ENCODE measurements around the gene HIP1.
A peak's percentile ranks its signal among the peaks of the same experiment; 100 is the strongest.

The HIP1 gene

GRCh38 chr7:75655536-75655935 is 83.2 kb downstream of the HIP1 start:
- Mint-ChIP-seq H3K4me1 (no peaks in the 10 kb centered on the region), H3K27me3 (no peaks in the 10 kb centered on the region), H3K27ac (no peak overlapping the region), H3K9me3 (no peaks in the 10 kb centered on the region), H3K36me3 (ENCODE audit: low read depth) (no peaks in the 10 kb centered on the region), H3K4me3 (no peak overlapping the region)
- ATAC-seq = no peak
- DNase-seq = no peak

DNA sequence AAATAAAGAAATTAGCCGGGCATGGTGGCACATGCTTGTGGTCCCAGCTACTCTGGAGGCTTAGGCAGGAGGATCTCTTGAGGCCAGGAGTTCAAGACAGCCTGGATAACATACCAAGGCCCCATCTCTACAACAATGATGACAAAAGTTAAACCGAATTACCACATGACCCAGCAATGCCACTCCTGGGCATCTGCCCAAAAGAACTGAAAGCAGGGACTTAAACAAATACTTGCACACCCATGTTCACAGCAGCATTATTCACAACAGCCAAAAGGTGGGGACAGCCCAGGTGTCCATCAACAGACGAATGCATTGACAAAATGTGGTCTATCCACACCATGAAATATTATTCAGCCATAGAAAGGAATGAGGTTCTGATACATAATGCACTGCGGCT is 83.9 kb downstream of the HIP1 start:
- ATAC-seq = no peak
- Mint-ChIP-seq H3K27me3 (no peaks in the 10 kb centered on the region), H3K9me3 (no peaks in the 10 kb centered on the region), H3K27ac (no peak overlapping the region), H3K4me3 (no peak overlapping the region), H3K36me3 (ENCODE audit: low read depth) (no peaks in the 10 kb centered on the region), H3K4me1 (no peaks in the 10 kb centered on the region)
- no peak for DNase-seq

DNA sequence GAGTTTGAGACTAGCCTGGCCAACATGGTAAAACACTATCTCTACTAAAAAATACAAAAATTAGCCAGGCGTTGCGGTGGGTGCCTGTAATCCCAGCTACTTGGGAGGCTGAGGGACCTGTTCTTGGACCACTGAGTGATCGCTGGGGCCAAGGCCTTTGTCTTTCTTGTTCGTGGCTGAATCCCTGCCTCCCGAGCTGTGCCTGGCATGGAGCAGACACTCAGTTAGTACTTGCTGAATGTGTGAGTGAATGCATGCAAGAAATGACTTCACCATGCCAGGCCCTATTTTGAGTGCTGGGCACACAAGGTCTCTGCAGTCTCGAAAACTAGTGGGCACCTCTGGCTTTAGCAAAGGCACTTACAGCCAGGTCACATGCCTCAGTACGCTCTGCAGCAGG is 85.1 kb downstream of the HIP1 start:
- no peaks in the 10 kb centered on the region for H3K4me1 Mint-ChIP-seq
- H3K27me3 Mint-ChIP-seq = no peaks in the 10 kb centered on the region
- ATAC-seq (no peak), DNase-seq (no peak)
- H3K4me3 Mint-ChIP-seq = no peak overlapping the region
- no peak overlapping the region for H3K27ac Mint-ChIP-seq
- no peaks in the 10 kb centered on the region for H3K36me3 Mint-ChIP-seq (ENCODE audit: low read depth)
- no peaks in the 10 kb centered on the region for H3K9me3 Mint-ChIP-seq

DNA sequence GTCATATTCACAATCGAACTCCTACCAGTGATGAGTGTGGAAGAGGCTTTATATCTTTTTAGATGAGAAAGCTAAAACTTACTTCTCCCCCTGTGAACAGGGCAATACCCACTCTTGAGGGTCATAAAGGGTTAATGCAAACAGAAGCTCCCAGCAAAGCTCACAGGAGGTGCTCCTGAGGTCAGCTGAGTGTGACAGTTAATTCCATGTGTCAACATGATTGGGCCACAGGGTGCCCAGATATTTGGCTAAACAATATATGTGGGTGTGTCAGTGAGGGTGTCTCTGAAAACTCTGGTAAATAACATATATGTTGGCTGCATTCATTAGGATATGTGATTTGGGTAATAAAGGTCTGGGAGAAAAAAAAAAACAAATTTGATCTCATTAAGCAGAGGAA is 86.0 kb downstream of the HIP1 start:
- no peak for ATAC-seq
- Mint-ChIP-seq H3K27me3 (no peaks in the 10 kb centered on the region), H3K27ac (no peak overlapping the region), H3K9me3 (no peaks in the 10 kb centered on the region), H3K4me3 (no peak overlapping the region), H3K4me1 (no peaks in the 10 kb centered on the region), H3K36me3 (ENCODE audit: low read depth) (no peaks in the 10 kb centered on the region)
- no peak for DNase-seq

DNA sequence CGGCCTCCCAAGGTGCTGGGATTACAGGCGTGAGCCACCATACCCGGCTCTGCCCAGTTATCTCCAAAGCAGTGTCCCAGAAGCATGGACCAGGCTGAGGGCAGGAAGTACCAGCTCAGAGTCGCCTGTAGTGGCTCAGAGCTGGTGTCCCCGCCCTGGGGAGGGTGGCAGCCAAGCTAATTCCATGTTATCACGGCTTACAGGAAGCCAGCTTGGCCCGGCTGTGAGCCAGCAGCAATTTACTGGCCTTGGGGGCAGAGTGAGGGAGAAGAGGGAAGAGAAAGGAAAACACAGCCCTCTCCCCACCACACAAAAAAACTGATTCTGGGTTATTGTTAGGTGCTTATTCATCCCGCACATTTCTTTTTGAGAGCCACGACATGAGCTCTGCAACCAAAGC is 88.1 kb downstream of the HIP1 start:
- Mint-ChIP-seq H3K27ac (no peak overlapping the region), H3K4me3 (no peak overlapping the region), H3K36me3 (ENCODE audit: low read depth) (no peaks in the 10 kb centered on the region), H3K4me1 (no peaks in the 10 kb centered on the region), H3K9me3 (no peaks in the 10 kb centered on the region), H3K27me3 (no peaks in the 10 kb centered on the region)
- DNase-seq = no peak
- ATAC-seq = no peak

DNA sequence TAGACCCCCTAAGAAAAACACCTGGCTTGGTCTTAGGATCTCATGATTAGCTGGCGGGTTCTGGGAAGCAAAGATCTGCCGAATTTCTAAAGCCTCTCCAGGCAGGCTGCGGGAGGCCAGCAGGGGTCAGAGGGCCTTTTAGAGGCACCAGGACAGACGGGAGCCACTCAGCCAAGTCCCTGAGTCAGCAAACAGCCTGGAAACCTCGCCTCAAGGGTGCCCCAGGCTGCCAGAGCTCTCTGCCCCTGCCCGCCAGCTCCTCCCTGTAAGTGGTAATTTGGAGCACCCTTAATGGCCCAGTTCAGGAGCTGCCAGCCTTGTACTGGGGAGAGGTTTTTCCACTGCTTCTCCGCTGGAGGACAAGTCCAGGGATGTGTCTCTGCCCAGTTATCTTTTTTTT is 88.7 kb downstream of the HIP1 start:
- no peak for DNase-seq
- H3K36me3 Mint-ChIP-seq (ENCODE audit: low read depth) = no peaks in the 10 kb centered on the region
- no peaks in the 10 kb centered on the region for H3K27me3 Mint-ChIP-seq
- ATAC-seq = no peak
- no peaks in the 10 kb centered on the region for H3K4me1 Mint-ChIP-seq
- H3K9me3 Mint-ChIP-seq = no peaks in the 10 kb centered on the region
- H3K27ac Mint-ChIP-seq = no peak overlapping the region
- H3K4me3 Mint-ChIP-seq = no peak overlapping the region

GRCh38 chr7:75649462-75649861 is 89.3 kb downstream of the HIP1 start:
- H3K4me3 Mint-ChIP-seq = no peak overlapping the region
- no peaks in the 10 kb centered on the region for H3K4me1 Mint-ChIP-seq
- H3K27me3 Mint-ChIP-seq = no peaks in the 10 kb centered on the region
- ATAC-seq (no peak), DNase-seq (no peak)
- H3K27ac Mint-ChIP-seq = no peak overlapping the region
- H3K36me3 Mint-ChIP-seq (ENCODE audit: low read depth) = no peaks in the 10 kb centered on the region
- H3K9me3 Mint-ChIP-seq = no peaks in the 10 kb centered on the region

- H3K4me3 Mint-ChIP-seq = no peak overlapping the region
- H3K27me3 Mint-ChIP-seq = no peaks in the 10 kb centered on the region
- no peak for DNase-seq
- no peak overlapping the region for H3K27ac Mint-ChIP-seq
- ATAC-seq = no peak
- H3K9me3 Mint-ChIP-seq = no peaks in the 10 kb centered on the region
- H3K36me3 Mint-ChIP-seq (ENCODE audit: low read depth) = no peaks in the 10 kb centered on the region
- no peaks in the 10 kb centered on the region for H3K4me1 Mint-ChIP-seq
These were observed 90.9 kb downstream of the HIP1 start for GRCh38 chr7:75647709-75648438.

DNA sequence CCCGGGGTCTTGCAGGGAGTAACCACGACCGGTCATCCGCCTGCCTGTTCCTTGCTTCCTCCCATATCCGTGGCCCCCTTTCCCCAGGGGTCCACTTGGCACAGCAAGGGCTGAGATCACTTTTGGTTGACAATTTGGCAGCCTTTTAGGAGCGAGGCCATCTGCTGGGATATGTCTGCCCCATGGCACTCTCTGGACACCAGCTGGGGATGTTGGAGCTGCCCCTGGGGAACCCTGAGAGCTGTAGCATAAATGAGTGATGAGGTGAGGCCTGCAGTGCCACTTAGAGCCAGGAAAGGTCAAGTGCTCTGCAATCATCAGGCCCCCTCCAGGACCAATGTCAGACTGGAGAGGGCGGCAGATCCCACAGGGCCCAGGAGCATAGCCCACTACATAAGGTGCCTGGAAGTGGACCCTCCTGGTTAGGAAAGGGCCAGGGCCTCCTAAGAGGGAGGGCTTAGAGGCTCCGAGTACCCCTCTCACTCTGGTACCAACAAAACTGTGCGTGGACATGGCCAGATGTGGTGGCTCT is 92.1 kb downstream of the HIP1 start:
- Mint-ChIP-seq H3K36me3 (ENCODE audit: low read depth) (no peaks in the 10 kb centered on the region), H3K27me3 (no peaks in the 10 kb centered on the region), H3K4me3 (no peak overlapping the region), H3K4me1 (no peaks in the 10 kb centered on the region), H3K9me3 (no peaks in the 10 kb centered on the region), H3K27ac (no peak overlapping the region)
- ATAC-seq (no peak), DNase-seq (no peak)

DNA sequence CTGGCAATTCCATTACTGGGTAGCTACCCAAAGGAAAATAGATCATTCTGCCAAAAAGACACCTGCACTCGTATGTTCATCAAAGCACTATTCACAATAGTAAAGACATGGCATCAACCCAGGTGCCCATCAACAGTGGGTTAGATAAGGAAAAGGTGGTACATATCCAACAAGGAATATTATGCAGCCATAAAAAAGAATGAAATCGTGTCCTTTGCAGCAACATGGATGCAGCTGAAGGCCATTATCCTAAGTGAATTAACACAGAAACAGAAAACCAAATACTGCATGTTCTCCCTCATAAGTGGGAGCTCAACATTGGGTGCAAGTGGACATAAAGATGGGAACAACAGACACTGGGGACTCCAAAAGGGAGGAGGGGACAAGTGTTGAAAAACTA is 93.2 kb downstream of the HIP1 start:
- Mint-ChIP-seq H3K27me3 (no peaks in the 10 kb centered on the region), H3K9me3 (no peaks in the 10 kb centered on the region), H3K36me3 (ENCODE audit: low read depth) (no peaks in the 10 kb centered on the region), H3K4me3 (no peak overlapping the region), H3K4me1 (no peaks in the 10 kb centered on the region), H3K27ac (no peak overlapping the region)
- DNase-seq (no peak), ATAC-seq (no peak)

DNA sequence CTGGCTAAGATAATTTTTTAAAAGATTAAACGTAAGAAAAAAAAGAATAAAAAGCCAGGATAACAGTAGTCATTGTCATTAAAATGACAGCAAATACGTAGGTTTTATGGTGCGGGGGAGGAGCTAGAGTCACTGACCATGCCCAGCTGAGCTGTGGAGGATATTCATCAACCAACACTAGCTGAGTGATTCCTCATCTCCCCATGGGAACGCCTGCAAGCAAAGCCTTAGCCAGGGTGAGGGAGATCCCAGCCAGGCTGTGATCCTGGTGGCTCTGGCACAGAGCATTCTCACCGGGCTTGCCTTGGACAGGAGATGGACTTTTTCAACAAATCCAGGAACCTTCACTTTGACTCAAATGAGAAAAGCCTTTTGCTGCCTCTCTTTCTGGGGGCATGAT is 94.2 kb downstream of the HIP1 start:
- DNase-seq = no peak
- Mint-ChIP-seq H3K9me3 (no peaks in the 10 kb centered on the region), H3K4me1 (peaks cover 4% of the 10 kb centered on the region), H3K27ac (no peak overlapping the region), H3K36me3 (ENCODE audit: low read depth) (no peaks in the 10 kb centered on the region), H3K27me3 (peaks cover 3% of the 10 kb centered on the region), H3K4me3 (no peak overlapping the region)
- ATAC-seq = no peak

DNA sequence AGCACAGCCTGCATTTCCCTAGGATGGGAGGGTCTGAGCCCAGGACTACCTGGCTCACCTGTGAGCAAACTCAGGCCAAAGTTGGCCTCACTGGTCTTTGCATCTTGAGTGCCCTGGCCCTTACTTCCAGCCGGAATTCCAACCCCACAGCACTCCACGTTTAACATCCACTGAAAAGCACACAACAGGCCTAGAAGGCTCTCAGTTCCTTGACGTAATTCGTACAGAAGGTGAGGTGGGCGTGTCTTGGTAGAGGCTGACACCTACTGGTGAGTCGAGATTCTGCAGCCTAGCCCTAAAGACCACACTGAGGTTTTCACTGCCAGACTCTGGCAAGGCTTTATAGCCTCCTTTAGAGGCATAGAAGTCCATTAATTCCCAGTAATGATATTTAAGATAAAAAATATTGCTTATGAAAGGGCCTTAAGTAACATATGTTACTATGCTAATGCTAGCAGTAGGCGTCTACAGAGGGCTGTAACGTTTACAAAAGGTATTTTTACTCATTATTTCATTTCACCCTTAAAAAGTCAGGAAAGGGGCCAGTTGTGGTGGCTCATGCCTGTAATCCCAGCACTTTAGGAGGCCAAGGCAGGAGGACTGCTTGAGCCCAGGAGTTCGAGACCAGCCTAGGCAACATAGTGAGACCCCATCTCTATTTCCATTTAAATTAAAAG is 95.8 kb downstream of the HIP1 start:
- Mint-ChIP-seq H3K4me3 (no peak overlapping the region), H3K36me3 (ENCODE audit: low read depth) (no peaks in the 10 kb centered on the region), H3K9me3 (no peaks in the 10 kb centered on the region), H3K27me3 (peaks cover 3% of the 10 kb centered on the region), H3K27ac (no peak overlapping the region), H3K4me1 (peaks cover 7% of the 10 kb centered on the region)
- DNase-seq (peak; percentile 71), ATAC-seq (peak; percentile 75)

DNA sequence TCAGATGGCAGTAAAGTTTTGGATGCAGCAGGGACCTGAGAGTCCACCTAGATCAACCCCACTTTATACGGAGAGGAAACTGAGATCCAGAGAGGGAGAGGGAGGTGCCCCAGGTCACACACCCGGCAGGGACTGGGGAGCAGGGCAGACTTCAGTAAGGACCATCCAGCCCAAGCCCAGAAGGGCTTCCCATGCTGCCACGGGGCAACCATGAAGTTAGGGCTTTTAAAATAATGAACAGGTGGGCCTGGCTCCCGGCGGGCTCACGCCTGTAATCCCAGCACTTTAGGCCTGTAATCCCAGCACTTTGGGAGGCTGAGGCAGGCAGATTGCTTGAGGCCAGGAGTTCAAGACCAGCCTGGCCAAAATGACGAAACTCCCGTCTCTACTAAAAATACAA is 98.5 kb downstream of the HIP1 start:
- no peak for ATAC-seq
- Mint-ChIP-seq H3K9me3 (no peaks in the 10 kb centered on the region), H3K4me3 (peak overlapping the region; percentile 76), H3K4me1 (peaks cover 7% of the 10 kb centered on the region), H3K27ac (no peak overlapping the region), H3K27me3 (peaks cover 3% of the 10 kb centered on the region), H3K36me3 (ENCODE audit: low read depth) (no peaks in the 10 kb centered on the region)
- no peak for DNase-seq

GRCh38 chr7:75639886-75640190 is 98.9 kb downstream of the HIP1 start:
- no peak for DNase-seq
- H3K4me1 Mint-ChIP-seq = peaks cover 7% of the 10 kb centered on the region
- ATAC-seq = no peak
- H3K4me3 Mint-ChIP-seq = peak overlapping the region; percentile 76
- H3K27me3 Mint-ChIP-seq = peaks cover 3% of the 10 kb centered on the region
- no peaks in the 10 kb centered on the region for H3K36me3 Mint-ChIP-seq (ENCODE audit: low read depth)
- H3K9me3 Mint-ChIP-seq = no peaks in the 10 kb centered on the region
- peak overlapping the region; percentile 68 for H3K27ac Mint-ChIP-seq

- Mint-ChIP-seq H3K27me3 (peaks cover 3% of the 10 kb centered on the region), H3K36me3 (ENCODE audit: low read depth) (no peaks in the 10 kb centered on the region), H3K4me3 (peak overlapping the region; percentile 76), H3K27ac (peak overlapping the region; percentile 68), H3K4me1 (peaks cover 7% of the 10 kb centered on the region), H3K9me3 (no peaks in the 10 kb centered on the region)
- DNase-seq (peak; percentile 46), ATAC-seq (no peak)
These were observed 99.5 kb downstream of the HIP1 start for GRCh38 chr7:75639071-75639885.

Data from activated naive CD8-positive, alpha-beta T cell treated with anti-CD3 and anti-CD28 coated beads, Interleukin-2, amount 50 U/mL, for 24 hours (primary cell).